H9 (cell line): ENCODE data around the gene WDHD1. TPM values are rescaled to one million over a fixed set of nuclear protein-coding genes. Genes with fewer than 3 reads are reported as not detected.

ENCODE experiments used
- DNase-seq: peaks from one replicate; pipeline ENCODE4 v3.0.0-alpha.2; 2017
- H2AFZ ChIP-seq: one replicate; pipeline ENCODE4 v1.6.1; 2013; ENCODE audit warnings: mild to moderate bottlenecking, low read length, control low read depth, moderate library complexity
- H2AK5ac ChIP-seq: 2 replicates; pipeline ENCODE4 v1.6.1; 2013; ENCODE audit warnings: low read length, control low read depth, mixed read lengths; ENCODE audit not compliant: insufficient read length
- H2BK120ac ChIP-seq: one replicate; pipeline ENCODE4 v1.6.1; 2013; ENCODE audit warnings: low read depth, mild to moderate bottlenecking, low read length, control low read depth, inconsistent platforms; ENCODE audit not compliant: poor library complexity, severe bottlenecking
- H2BK12ac ChIP-seq: 2 replicates; pipeline ENCODE4 v1.6.1; 2013; ENCODE audit warnings: low read length, control low read depth, mixed read lengths, low read depth; ENCODE audit not compliant: insufficient read length
- H2BK15ac ChIP-seq: 2 replicates; pipeline ENCODE4 v1.6.1; 2013; ENCODE audit warnings: low read depth, low read length, control low read depth
- H2BK20ac ChIP-seq: one replicate; pipeline ENCODE4 v1.6.1; 2013; ENCODE audit warnings: low read depth, mild to moderate bottlenecking, low read length, control low read depth, inconsistent platforms; ENCODE audit not compliant: poor library complexity, severe bottlenecking
- H2BK5ac ChIP-seq: 2 replicates; pipeline ENCODE4 v1.6.1; 2013; ENCODE audit warnings: low read length, control low read depth, mixed read lengths; ENCODE audit not compliant: insufficient read length
- H3K14ac ChIP-seq: 2 replicates; pipeline ENCODE4 v1.6.1; 2013; ENCODE audit warnings: low read length, control low read depth; ENCODE audit not compliant: insufficient read depth
- H3K18ac ChIP-seq: 2 replicates; pipeline ENCODE4 v1.6.1; 2013; ENCODE audit warnings: low read depth, mild to moderate bottlenecking, mixed read lengths, low read length, control low read depth; ENCODE audit not compliant: insufficient read length
- H3K23ac ChIP-seq: 2 replicates; pipeline ENCODE4 v1.6.1; 2013; ENCODE audit warnings: low read length, control low read depth, mixed read lengths, low read depth; ENCODE audit not compliant: insufficient read length
- H3K23me2 ChIP-seq: 2 replicates; pipeline ENCODE4 v1.6.1; 2013; ENCODE audit warnings: low read depth, mild to moderate bottlenecking, mixed read lengths, low read length, control low read depth; ENCODE audit not compliant: insufficient read length, poor library complexity, severe bottlenecking
- H3K27ac ChIP-seq: 2 replicates; pipeline ENCODE4 v1.5.1; 2013; ENCODE audit warnings: low read length, control low read depth, mixed read lengths, low read depth; ENCODE audit not compliant: insufficient read length
- H3K27me3 ChIP-seq: 2 replicates; pipeline ENCODE4 v1.6.1; 2013; ENCODE audit warnings: low read length, control low read depth, inconsistent platforms; ENCODE audit not compliant: insufficient read depth
- H3K4ac ChIP-seq: 2 replicates; pipeline ENCODE4 v1.6.1; 2013; ENCODE audit warnings: low read depth, mild to moderate bottlenecking, control low read depth, inconsistent platforms, low read length, moderate library complexity
- H3K4me1 ChIP-seq: 2 replicates; pipeline ENCODE4 v1.6.1; 2013; ENCODE audit warnings: low read length, control low read depth, inconsistent platforms; ENCODE audit not compliant: insufficient read depth
- H3K4me2 ChIP-seq: 2 replicates; pipeline ENCODE4 v1.6.1; 2013; ENCODE audit warnings: low read length, control low read depth, mixed read lengths; ENCODE audit not compliant: insufficient read length, insufficient read depth
- H3K56ac ChIP-seq: 2 replicates; pipeline ENCODE4 v1.6.1; 2013; ENCODE audit warnings: low read depth, mild to moderate bottlenecking, mixed read lengths, low read length, control low read depth; ENCODE audit not compliant: insufficient read length
- H3K79me1 ChIP-seq: 2 replicates; pipeline ENCODE4 v1.6.1; 2013; ENCODE audit warnings: low read depth, mild to moderate bottlenecking, moderate library complexity, low read length, control low read depth, inconsistent platforms; ENCODE audit not compliant: insufficient read depth, poor library complexity, severe bottlenecking
- H3K79me2 ChIP-seq: 2 replicates; pipeline ENCODE4 v1.6.1; 2013; ENCODE audit warnings: low read length, control low read depth, inconsistent platforms; ENCODE audit not compliant: insufficient read depth
- H3K9ac ChIP-seq: 2 replicates; pipeline ENCODE4 v1.6.1; 2013; ENCODE audit warnings: low read length, control low read depth, mixed read lengths; ENCODE audit not compliant: insufficient read length; ENCODE audit errors: extremely low read depth
- H3K9me3 ChIP-seq: one replicate; pipeline ENCODE4 v1.6.1; 2013; ENCODE audit warnings: low read depth, low read length, inconsistent platforms; ENCODE audit not compliant: control insufficient read depth
- H3T11ph ChIP-seq: one replicate; pipeline ENCODE4 v1.6.1; 2013; ENCODE audit warnings: mild to moderate bottlenecking, low read length, control low read depth, inconsistent platforms
- H4K20me1 ChIP-seq: one replicate; pipeline ENCODE4 v1.6.1; 2013; ENCODE audit not compliant: control insufficient read depth, insufficient read length, insufficient read depth
- H4K5ac ChIP-seq: 2 replicates; pipeline ENCODE4 v1.6.1; 2013; ENCODE audit warnings: low read depth, mild to moderate bottlenecking, mixed read lengths, low read length, control low read depth; ENCODE audit not compliant: insufficient read length
- H4K8ac ChIP-seq: replicated peaks from 2 replicates; pipeline ENCODE4 v1.6.1; 2013; ENCODE audit warnings: low read length, control low read depth, mixed read lengths, low read depth; ENCODE audit not compliant: insufficient read length
- H4K91ac ChIP-seq: 2 replicates; pipeline ENCODE4 v1.6.1; 2013; ENCODE audit warnings: low read depth, mild to moderate bottlenecking, moderate library complexity, mixed read lengths, low read length, control low read depth; ENCODE audit not compliant: insufficient read length
- H3K27ac Mint-ChIP-seq, 3 experiments: 2 replicates in 2 of 3; 3 replicates in 1 of 3; pipeline ENCODE4 v1.8.0; 2020 to 2021; ENCODE audit warnings: mixed read lengths in 3 of 3, mild to moderate bottlenecking in 1 of 3, moderate library complexity in 1 of 3
- H3K27me3 Mint-ChIP-seq: 2 replicates; pipeline ENCODE4 v1.8.0; 2021; ENCODE audit warnings: low read depth, mild to moderate bottlenecking, moderate library complexity, mixed read lengths
- H3K36me3 Mint-ChIP-seq, 3 experiments: 2 replicates in 2 of 3; 3 replicates in 1 of 3; pipeline ENCODE4 v1.8.0; 2020 to 2021; ENCODE audit warnings: low read depth in 3 of 3, mixed read lengths in 3 of 3; ENCODE audit not compliant: insufficient read depth in 1 of 3
- H3K4me1 Mint-ChIP-seq, 2 experiments: 2 replicates each; pipeline ENCODE4 v1.8.0; 2020; ENCODE audit warnings: mixed read lengths in 2 of 2
- H3K4me3 Mint-ChIP-seq, 2 experiments: 2 replicates in 1 of 2; 3 replicates in 1 of 2; pipeline ENCODE4 v1.8.0; 2020 to 2021; ENCODE audit warnings: mild to moderate bottlenecking in 2 of 2, mixed read lengths in 2 of 2, moderate library complexity in 1 of 2
- H3K9me3 Mint-ChIP-seq, 2 experiments: 2 replicates in 1 of 2; 3 replicates in 1 of 2; pipeline ENCODE4 v1.8.0; 2020; ENCODE audit warnings: mild to moderate bottlenecking in 2 of 2, mixed read lengths in 2 of 2, moderate library complexity in 1 of 2
- CTCF ChIP-seq: fragments of 200-600 bp; sonication (generic); conservative IDR thresholded peaks from 3 replicates; pipeline ENCODE4 v1.8.0; 2021; ENCODE audit warnings: antibody characterized with exemption, mild to moderate bottlenecking
- WGBS: extraction: QIAGEN DNeasy Blood & Tissue Kit; methylation state at CpG from one replicate; pipeline ENCODE4 v1.1.7; 2013; ENCODE audit warnings: missing lambda C conversion rate, low lambda C conversion rate, mixed read lengths; ENCODE audit not compliant: insufficient read length; ENCODE audit errors: extremely low coverage; 5-methylcytosine and 5-hydroxymethylcytosine counted together
- total RNA-seq: library from RNA; stranded (reverse); gene quantifications from 2 replicates; pipeline ENCODE4 v1.2.1, GENCODE V29; 2021

Gene WDHD1
- total RNA-seq, 1 experiment from 2014 or later = 93.7 TPM

GRCh38 chr14:55053018-55053417 lies 26.1 kb upstream of the WDHD1 start:
- Histone ChIP-seq H3K9ac (peak overlapping the region; percentile 100), H2AFZ (no peak overlapping the region), H3K79me2 (peaks cover 29% of the 10 kb centered on the region; the same call in 1 of the 2 replicates), H3K14ac (no peak overlapping the region), H3K56ac (no peak overlapping the region), H3K4me1 (no peaks in the 10 kb centered on the region; the same call in 1 of the 2 replicates), H4K8ac (no peak overlapping the region), H3T11ph (no peak overlapping the region), H3K79me1 (peaks cover 9% of the 10 kb centered on the region), H4K5ac (no peak overlapping the region), H2BK5ac (no peak overlapping the region), H3K23ac (no peak overlapping the region), H2AK5ac (no peak overlapping the region), H3K27me3 (no peaks in the 10 kb centered on the region), H3K23me2 (peaks cover 10% of the 10 kb centered on the region), H2BK15ac (no peak overlapping the region), H3K27ac (no peak overlapping the region), H4K20me1 (no peaks in the 10 kb centered on the region), H3K18ac (no peak overlapping the region), H3K9me3 (no peaks in the 10 kb centered on the region), H2BK12ac (no peak overlapping the region), H2BK20ac (no peak overlapping the region), H3K4ac (no peak overlapping the region), H3K4me2 (peak overlapping the region; percentile 93), H2BK120ac (no peak overlapping the region), H4K91ac (no peak overlapping the region)
- H3K4me3 Mint-ChIP-seq = peak overlapping the region; percentile 86 to 95
- peaks cover 30% of the 10 kb centered on the region in 2 experiments for H3K4me1 Mint-ChIP-seq
- peak overlapping the region in 2 of 3 experiments; percentile 99; a peak in 3 of 7 replicates for H3K27ac Mint-ChIP-seq
- no peak for TF ChIP-seq CTCF
- no peak for DNase-seq
- H3K27me3 Mint-ChIP-seq = no peaks in the 10 kb centered on the region
- no CpG with 5 or more reads among the region's 6 CpGs for WGBS
- H3K36me3 Mint-ChIP-seq = peaks cover 12 to 30% (median 27%) of the 10 kb centered on the region in 3 experiments; a peak in 6 of 7 replicates
- no peaks in the 10 kb centered on the region; a peak in 1 of 5 replicates for H3K9me3 Mint-ChIP-seq
